Measurements from ENCODE around the gene CDK4.

GRCh38 chr12:57735198-57735855 lies 16.8 kb downstream of the CDK4 start:
- TF ChIP-seq CTCF (IDR thresholded peaks at IDR 0.05) (no peak), POLR2A (IDR thresholded peaks at IDR 0.05) (no peak)

Data from lower leg skin (tissue), 3 donors.